HCT116 (cell line): ENCODE results near the gene GAB2. TPM values are rescaled to one million over a fixed set of nuclear protein-coding genes. Genes with fewer than 3 reads are reported as not detected.

Source experiments
- ATAC-seq: fragments of 200-7000 bp; cut with Tn5 transposase; 2 replicates; pipeline ENCODE4 v1.9.1; 2020; ENCODE audit warnings: mild to moderate bottlenecking, moderate library complexity
- BruUV-seq: library from RNA; stranded (reverse); fragments of 400-500 nt; replicated peaks from 2 replicates; lab custom pipeline; 2021; lab: Mats Ljungman, UMichigan
- CTCF ChIA-PET: fragments of 300-600 bp; sonication (Branson Sonifier 250); formaldehyde crosslinking; loops from one replicate; lab custom pipeline; 2021; ENCODE audit warnings: antibody characterized with exemption; lab: Charles Lee
- POLR2A ChIA-PET: fragments of 300-600, 350-600 bp; sonication (Branson Sonifier 250); formaldehyde crosslinking; loops from one replicate; lab custom pipeline; 2021; ENCODE audit warnings: antibody characterized with exemption; lab: Charles Lee
- RAD21 ChIA-PET, 2 experiments: fragments of 300-600 bp; sonication (Branson Sonifier 250); formaldehyde crosslinking; loops; one replicate each; lab custom pipeline; 2023; ENCODE audit warnings: low total read pairs in 2 of 2; ENCODE audit not compliant: uncharacterized antibody in 2 of 2, unreplicated experiment in 2 of 2, low non-redundant PET in 1 of 2; lab: Charles Lee
- DNase-seq: peaks from one replicate; pipeline ENCODE4 v3.0.0-alpha.2; 2010; ENCODE audit warnings: low read depth, low spot score
- H2AFZ ChIP-seq: fragments of 200-600 bp; shearing (Covaris generic), sonication (generic); 2 replicates; pipeline ENCODE4 v1.6.1; 2017; ENCODE audit warnings: low read depth, mixed run types, mixed read lengths, antibody characterized with exemption, low read length; ENCODE audit not compliant: poor library complexity, severe bottlenecking
- H3K27ac ChIP-seq: 2 replicates; pipeline ENCODE4 v1.5.1; 2012; ENCODE audit warnings: low read depth, low read length
- H3K27me3 ChIP-seq: fragments of 200-600 bp; sonication (generic); 2 replicates; pipeline ENCODE4 v1.6.1; 2016; ENCODE audit warnings: mixed run types, low read length, mixed read lengths; ENCODE audit not compliant: insufficient read depth
- H3K36me3 ChIP-seq, 2 experiments: fragments of 200-500 bp in 1 of 2; fragments of 200-600 bp in 1 of 2; sonication (Bioruptor generic) in 1 of 2; sonication (generic) in 1 of 2; 2 replicates each; pipeline versions ENCODE4 v1.5.1 to v1.6.1; 2014 to 2016; ENCODE audit warnings: low read length in 2 of 2, inconsistent platforms in 1 of 2, mixed read lengths in 1 of 2, mixed run types in 1 of 2; ENCODE audit not compliant: insufficient read depth in 2 of 2, control insufficient read depth in 1 of 2
- H3K4me1 ChIP-seq, 2 experiments: fragments of 200-600 bp in 1 of 2; sonication (generic) in 1 of 2; 2 replicates each; pipeline versions ENCODE4 v1.5.1 to v1.6.1; 2012 to 2017; ENCODE audit warnings: low read length in 2 of 2, inconsistent platforms in 1 of 2, mild to moderate bottlenecking in 1 of 2, mixed read lengths in 1 of 2, mixed run types in 1 of 2, moderate library complexity in 1 of 2; ENCODE audit not compliant: insufficient read depth in 2 of 2, control insufficient read depth in 1 of 2
- H3K4me2 ChIP-seq: fragments of 200-600 bp; sonication (generic); 2 replicates; pipeline ENCODE4 v1.6.1; 2017; ENCODE audit warnings: mixed run types, low read length, mixed read lengths
- H3K4me3 ChIP-seq, 2 experiments: fragments of 200-600 bp in 1 of 2; sonication (generic) in 1 of 2; replicated peaks in 1 of 2; 2 replicates each; pipeline ENCODE4 v1.5.1; 2011 to 2016; ENCODE audit warnings: low read length in 2 of 2, control low read depth in 1 of 2, low read depth in 1 of 2, mild to moderate bottlenecking in 1 of 2, mixed read lengths in 1 of 2, mixed run types in 1 of 2
- H3K79me2 ChIP-seq: fragments of 200-600 bp; sonication (generic); 2 replicates; pipeline ENCODE4 v1.6.1; 2017; ENCODE audit warnings: mild to moderate bottlenecking, mixed run types, low read length, moderate library complexity, mixed read lengths; ENCODE audit not compliant: insufficient read depth
- H3K9ac ChIP-seq: fragments of 200-600 bp; sonication (generic); 2 replicates; pipeline ENCODE4 v1.6.1; 2016; ENCODE audit warnings: low read length, mixed read lengths
- H3K9me2 ChIP-seq: fragments of 200-600 bp; sonication (generic), shearing (Covaris generic); 2 replicates; pipeline ENCODE4 v1.6.1; 2017; ENCODE audit warnings: mixed run types, mild to moderate bottlenecking, moderate library complexity; ENCODE audit not compliant: insufficient read depth
- H3K9me3 ChIP-seq, 2 experiments: fragments of 200-500 bp in 1 of 2; fragments of 200-600 bp in 1 of 2; sonication (Bioruptor generic) in 1 of 2; sonication (generic) in 1 of 2; 2 replicates each; pipeline ENCODE4 v1.6.1; 2014 to 2017; ENCODE audit warnings: low read length in 2 of 2, mixed read lengths in 2 of 2, inconsistent platforms in 1 of 2, low read depth in 1 of 2, mild to moderate bottlenecking in 1 of 2, mixed run types in 1 of 2, moderate library complexity in 1 of 2; ENCODE audit not compliant: control insufficient read depth in 1 of 2, insufficient read depth in 1 of 2
- H4K20me1 ChIP-seq: fragments of 200-600 bp; sonication (generic), shearing (Covaris generic); 2 replicates; pipeline ENCODE4 v1.6.1; 2017; ENCODE audit warnings: mixed run types, mild to moderate bottlenecking, moderate library complexity; ENCODE audit not compliant: insufficient read depth
- EGR1 ChIP-seq: IDR thresholded peaks from 2 replicates; pipeline ENCODE4 v1.6.1; 2012; ENCODE audit warnings: low read depth
- FOSL1 ChIP-seq: IDR thresholded peaks from 2 replicates; pipeline ENCODE4 v1.6.1; 2012; ENCODE audit warnings: low read depth
- REST ChIP-seq: IDR thresholded peaks from 2 replicates; pipeline ENCODE4 v1.6.1; 2012; ENCODE audit warnings: low read depth
- TCF7L2 ChIP-seq: IDR thresholded peaks from 2 replicates; pipeline ENCODE4 v1.7.0; 2011; ENCODE audit warnings: borderline replicate concordance, inconsistent platforms; ENCODE audit not compliant: insufficient read depth, insufficient read length; ENCODE audit errors: extremely low read depth
- intact Hi-C: fragments of 100-400 bp; cut with micrococcal nuclease; formaldehyde crosslinking; loops from 2 replicates; pipeline ENCODE4 v1.10.0; 2022
- total RNA-seq: library from RNA; stranded (reverse); gene quantifications from one replicate; pipeline ENCODE4 v1.2.1, GENCODE V29; 2021; ENCODE audit not compliant: unreplicated experiment

The GAB2 gene
- total RNA-seq, 1 experiment from 2014 or later = 1.9 TPM

- TF ChIP-seq EGR1 (no peak), REST (no peak)
- TF ChIP-seq, all 23 proteins: peak for 0
Measured at GRCh38 chr11:78349624-78350023, 68.0 kb downstream of the GAB2 start (continued).

DNA sequence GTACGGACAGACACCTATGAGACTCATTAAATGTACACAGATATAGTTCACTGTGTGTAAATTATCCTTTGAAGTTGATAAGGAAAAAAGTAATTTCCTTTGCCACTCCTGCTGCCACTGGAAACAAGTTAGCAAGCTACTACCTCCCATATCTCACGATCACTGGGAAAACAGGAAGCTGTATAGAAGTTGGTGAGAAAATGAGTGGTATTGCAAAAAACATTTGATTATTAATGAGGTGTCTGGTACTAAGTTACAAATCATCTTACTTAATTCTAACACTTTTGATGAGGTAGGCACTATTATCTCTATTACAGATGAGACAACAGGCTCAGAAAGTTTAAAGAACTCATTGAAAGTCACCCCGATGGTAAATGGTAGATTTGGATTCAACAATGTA lies 68.5 kb downstream of the GAB2 start:
- intact Hi-C loops = no loop called here
- RAD21 ChIA-PET = no interaction called here
- ATAC-seq (no peak), DNase-seq (no peak)
- Histone ChIP-seq H3K4me2 (no peak overlapping the region), H3K4me1 (peaks cover 0 to 10% of the 10 kb centered on the region in 2 experiments; a peak in 2 of 4 replicates), H2AFZ (no peak overlapping the region), H3K9ac (no peak overlapping the region), H3K79me2 (no peaks in the 10 kb centered on the region), H3K9me3 (no peaks in the 10 kb centered on the region), H3K27me3 (no peaks in the 10 kb centered on the region), H3K4me3 (no peak overlapping the region), H3K36me3 (no peaks in the 10 kb centered on the region), H3K27ac (no peak overlapping the region), H4K20me1 (no peaks in the 10 kb centered on the region), H3K9me2 (no peaks in the 10 kb centered on the region)
- POLR2A ChIA-PET = no interaction called here
- no TSS peak for BruUV-seq
- CTCF ChIA-PET = no interaction called here
- TF ChIP-seq TCF7L2 (no peak), FOSL1 (no peak)
